Erythroblast (primary cell): Measurements from ENCODE around the gene CEACAM21.

Experiments
- GATA1 ChIP-seq: IDR thresholded peaks from 2 replicates; pipeline ENCODE4 v1.6.1; 2011; ENCODE audit warnings: low read depth, mild to moderate bottlenecking, control low read depth, low read length, moderate library complexity
- POLR2A ChIP-seq: IDR thresholded peaks from 2 replicates; pipeline ENCODE4 v1.6.1; 2011; ENCODE audit warnings: mild to moderate bottlenecking, low read length

DNA sequence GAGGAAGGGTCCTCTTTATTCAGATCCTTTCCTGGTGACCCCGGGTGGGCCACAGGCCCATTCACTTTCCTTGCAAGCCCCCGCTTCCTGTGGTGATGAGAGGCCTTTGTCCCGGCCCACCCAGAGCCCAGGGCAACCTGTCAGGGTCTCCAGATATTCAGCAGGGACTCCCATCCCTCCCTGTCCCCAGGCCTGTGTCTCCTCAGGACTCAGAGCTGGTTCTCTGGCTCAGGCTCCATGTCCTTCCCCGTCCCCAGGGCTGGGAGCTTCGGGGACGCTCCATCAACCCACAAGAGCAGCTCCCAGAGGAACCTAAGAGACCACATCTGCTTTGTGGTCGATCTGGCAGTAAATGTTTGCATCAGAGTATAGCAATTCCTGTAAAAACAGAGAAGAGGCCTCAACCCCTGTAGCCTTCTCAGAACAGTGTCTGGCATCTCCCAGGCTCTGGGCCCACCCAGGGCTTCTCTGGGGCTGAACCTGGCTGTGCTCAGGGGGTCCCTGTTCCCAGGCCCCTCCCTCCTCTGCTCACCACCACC lies 43.1 kb downstream of the CEACAM21 start:
- TF ChIP-seq POLR2A (no peak), GATA1 (no peak)
